ENCODE results near the gene AGPS.

Gene AGPS

GRCh38 chr2:177379354-177379753, 13.2 kb upstream of the AGPS start:
- Histone ChIP-seq H3K27ac (replicated peaks) (no peak overlapping the region), H3K4me3 (replicated peaks; ENCODE audit: insufficient read depth, low read length) (no peak overlapping the region), H3K27me3 (ENCODE audit: insufficient read depth, poor library complexity, severe bottlenecking) (no peaks in the 10 kb centered on the region)
- no peak for TF ChIP-seq SPI1 (IDR thresholded peaks at IDR 0.05; ENCODE audit: borderline replicate concordance, low read depth)
- TF ChIP-seq POLR2AphosphoS5 (IDR thresholded peaks at IDR 0.05; ENCODE audit: low read depth) = no peak
- TF ChIP-seq, protein P1, sequence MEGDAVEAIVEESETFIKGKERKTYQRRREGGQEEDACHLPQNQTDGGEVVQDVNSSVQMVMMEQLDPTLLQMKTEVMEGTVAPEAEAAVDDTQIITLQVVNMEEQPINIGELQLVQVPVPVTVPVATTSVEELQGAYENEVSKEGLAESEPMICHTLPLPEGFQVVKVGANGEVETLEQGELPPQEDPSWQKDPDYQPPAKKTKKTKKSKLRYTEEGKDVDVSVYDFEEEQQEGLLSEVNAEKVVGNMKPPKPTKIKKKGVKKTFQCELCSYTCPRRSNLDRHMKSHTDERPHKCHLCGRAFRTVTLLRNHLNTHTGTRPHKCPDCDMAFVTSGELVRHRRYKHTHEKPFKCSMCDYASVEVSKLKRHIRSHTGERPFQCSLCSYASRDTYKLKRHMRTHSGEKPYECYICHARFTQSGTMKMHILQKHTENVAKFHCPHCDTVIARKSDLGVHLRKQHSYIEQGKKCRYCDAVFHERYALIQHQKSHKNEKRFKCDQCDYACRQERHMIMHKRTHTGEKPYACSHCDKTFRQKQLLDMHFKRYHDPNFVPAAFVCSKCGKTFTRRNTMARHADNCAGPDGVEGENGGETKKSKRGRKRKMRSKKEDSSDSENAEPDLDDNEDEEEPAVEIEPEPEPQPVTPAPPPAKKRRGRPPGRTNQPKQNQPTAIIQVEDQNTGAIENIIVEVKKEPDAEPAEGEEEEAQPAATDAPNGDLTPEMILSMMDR (IDR thresholded peaks at IDR 0.05; ENCODE audit: insufficient read depth, low read length) = no peak
- TF ChIP-seq GABPA (IDR thresholded peaks at IDR 0.05; ENCODE audit: low read depth) = no peak
- TF ChIP-seq REST (IDR thresholded peaks at IDR 0.05; ENCODE audit: insufficient replicate concordance, low read depth) = no peak
- DNase-seq (ENCODE audit: low read depth in 1 of 2, low spot score in 1 of 2) = no peak

- TF ChIP-seq SPI1 (IDR thresholded peaks at IDR 0.05; ENCODE audit: borderline replicate concordance, low read depth) = no peak
- TF ChIP-seq, protein P1 (IDR thresholded peaks at IDR 0.05; ENCODE audit: insufficient read depth, low read length) = no peak
- TF ChIP-seq REST (IDR thresholded peaks at IDR 0.05; ENCODE audit: insufficient replicate concordance, low read depth) = no peak
- TF ChIP-seq POLR2AphosphoS5 (IDR thresholded peaks at IDR 0.05; ENCODE audit: low read depth) = no peak
- TF ChIP-seq GABPA (IDR thresholded peaks at IDR 0.05; ENCODE audit: low read depth) = no peak
- H3K27ac ChIP-seq (replicated peaks) = no peak overlapping the region
- no peak overlapping the region for H3K4me3 ChIP-seq (replicated peaks; ENCODE audit: insufficient read depth, low read length)
- no peak for DNase-seq (ENCODE audit: low read depth in 1 of 2, low spot score in 1 of 2)
- H3K27me3 ChIP-seq (ENCODE audit: insufficient read depth, poor library complexity, severe bottlenecking) = no peaks in the 10 kb centered on the region
Measured at GRCh38 chr2:177380181-177380580, 12.4 kb upstream of the AGPS start.

DNA sequence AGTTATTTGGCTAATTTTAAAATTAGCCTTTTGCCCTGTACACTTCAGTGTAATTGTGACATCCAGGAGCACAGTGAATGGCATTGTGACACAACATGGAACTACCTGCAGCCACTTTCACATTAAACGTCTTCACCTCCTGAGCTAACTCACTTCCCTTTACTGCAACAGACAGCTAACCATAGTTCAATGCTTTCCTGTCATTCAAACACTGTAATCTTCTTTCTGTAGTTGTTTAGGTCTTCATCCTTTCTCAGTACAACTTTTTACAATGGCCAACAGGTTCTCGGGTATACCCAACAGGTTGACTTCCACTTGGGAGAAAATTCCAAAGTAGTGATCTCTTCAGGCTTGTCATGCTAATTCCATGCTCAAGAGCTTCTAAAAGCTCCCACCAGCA, 8.6 kb upstream of the AGPS start:
- Histone ChIP-seq H3K27ac (replicated peaks) (peak overlapping the region; percentile 30), H3K27me3 (ENCODE audit: insufficient read depth, poor library complexity, severe bottlenecking) (no peaks in the 10 kb centered on the region), H3K4me3 (replicated peaks; ENCODE audit: insufficient read depth, low read length) (no peak overlapping the region)
- TF ChIP-seq GABPA (IDR thresholded peaks at IDR 0.05; ENCODE audit: low read depth) (no peak), SPI1 (IDR thresholded peaks at IDR 0.05; ENCODE audit: borderline replicate concordance, low read depth) (peak; percentile 89)
- peak in 1 of 2 experiments; percentile 55 for DNase-seq (ENCODE audit: low read depth in 1 of 2, low spot score in 1 of 2)

DNA sequence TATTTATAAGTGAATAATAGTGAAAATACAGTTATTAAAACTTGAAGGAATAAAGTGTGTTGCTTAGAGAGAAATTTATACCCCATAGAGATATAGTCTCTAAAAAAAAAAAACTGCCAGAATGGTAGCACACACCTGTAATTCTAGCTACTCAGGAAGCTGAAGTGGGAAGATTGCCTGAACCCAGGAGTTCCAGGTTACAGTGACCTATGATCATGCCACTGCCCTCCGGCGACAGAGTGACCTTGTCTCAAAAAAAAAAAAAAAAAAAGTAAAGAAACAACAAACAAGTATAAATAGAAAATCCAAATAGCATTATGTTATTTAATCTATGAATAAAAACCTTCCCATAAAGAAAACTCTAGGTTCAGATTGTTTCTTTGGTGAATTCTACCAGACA, 7.4 kb upstream of the AGPS start:
- no peak overlapping the region for H3K4me3 ChIP-seq (replicated peaks; ENCODE audit: insufficient read depth, low read length)
- H3K27ac ChIP-seq (replicated peaks) = no peak overlapping the region
- DNase-seq (ENCODE audit: low read depth in 1 of 2, low spot score in 1 of 2) = no peak
- no peaks in the 10 kb centered on the region for H3K27me3 ChIP-seq (ENCODE audit: insufficient read depth, poor library complexity, severe bottlenecking)
- TF ChIP-seq, protein P1 (IDR thresholded peaks at IDR 0.05; ENCODE audit: insufficient read depth, low read length) = no peak
- TF ChIP-seq POLR2AphosphoS5 (IDR thresholded peaks at IDR 0.05; ENCODE audit: low read depth) (no peak), REST (IDR thresholded peaks at IDR 0.05; ENCODE audit: insufficient replicate concordance, low read depth) (no peak), GABPA (IDR thresholded peaks at IDR 0.05; ENCODE audit: low read depth) (no peak), SPI1 (IDR thresholded peaks at IDR 0.05; ENCODE audit: borderline replicate concordance, low read depth) (no peak)
